CD4-positive, alpha-beta memory T cell (primary cell): ENCODE measurements around the gene DTNA. TPM values are rescaled to one million over a fixed set of nuclear protein-coding genes. Genes with fewer than 3 reads are reported as not detected.
"Not testable (repeated sequence)": the region's sequence is repeated elsewhere in the genome, so short reads cannot be mapped to it uniquely, and the experiment has no call there.

ENCODE experiments used
- CTCF ChIA-PET: fragments of 350-600 bp; sonication (Branson Sonifier 250); formaldehyde crosslinking; loops from one replicate; lab custom pipeline; 2021; ENCODE audit warnings: inconsistent platforms; ENCODE audit not compliant: partially characterized antibody; lab: Charles Lee
- POLR2A ChIA-PET: fragments of 350-600 bp; sonication (Branson Sonifier 250); formaldehyde crosslinking; loops from one replicate; lab custom pipeline; 2021; ENCODE audit not compliant: partially characterized antibody; lab: Charles Lee
- DNase-seq, 5 donors: peaks; one replicate each; pipeline versions ENCODE4 v3.0.0 to v3.0.0-alpha.2; 2020 to 2022; ENCODE audit warnings: mixed read lengths in 1 of 5
- H3K27ac ChIP-seq: one replicate; pipeline ENCODE4 v1.7.0; 2013; ENCODE audit warnings: low read depth, low read length
- H3K27me3 ChIP-seq: 2 replicates; pipeline ENCODE4 v1.7.0; 2013; ENCODE audit warnings: mild to moderate bottlenecking, low read length, moderate library complexity; ENCODE audit not compliant: insufficient read depth
- H3K36me3 ChIP-seq: 2 replicates; pipeline ENCODE4 v1.7.0; 2013; ENCODE audit warnings: mild to moderate bottlenecking, low read length, moderate library complexity; ENCODE audit not compliant: insufficient read depth
- H3K4me1 ChIP-seq: 2 replicates; pipeline ENCODE4 v1.7.0; 2013; ENCODE audit warnings: mild to moderate bottlenecking, low read length, moderate library complexity; ENCODE audit not compliant: insufficient read depth
- H3K4me3 ChIP-seq, 2 donors: one replicate each; pipeline ENCODE4 v1.7.0; 2013; ENCODE audit warnings: low read length in 2 of 2, mild to moderate bottlenecking in 1 of 2
- H3K9me3 ChIP-seq, 2 donors: one replicate each; pipeline ENCODE4 v1.7.0; 2013; ENCODE audit warnings: low read length in 2 of 2, control low read depth in 1 of 2; ENCODE audit not compliant: control insufficient read depth in 1 of 2
- H3K27ac Mint-ChIP-seq, 7 donors: one replicate each; pipeline ENCODE4 v1.8.0; 2020 to 2021; ENCODE audit warnings: mixed read lengths in 7 of 7, mild to moderate bottlenecking in 6 of 7, inconsistent platforms in 3 of 7, moderate library complexity in 3 of 7
- H3K27me3 Mint-ChIP-seq, 2 donors: one replicate each; pipeline ENCODE4 v1.8.0; 2020 to 2021; ENCODE audit warnings: mixed read lengths in 2 of 2
- H3K36me3 Mint-ChIP-seq, 2 donors: one replicate each; pipeline ENCODE4 v1.8.0; 2020 to 2021; ENCODE audit warnings: mixed read lengths in 2 of 2, inconsistent platforms in 1 of 2, mild to moderate bottlenecking in 1 of 2
- H3K4me1 Mint-ChIP-seq, 4 donors: one replicate each; pipeline ENCODE4 v1.8.0; 2020 to 2021; ENCODE audit warnings: mixed read lengths in 4 of 4, mild to moderate bottlenecking in 1 of 4
- H3K4me3 Mint-ChIP-seq, 8 donors: one replicate each; pipeline ENCODE4 v1.8.0; 2020 to 2021; ENCODE audit warnings: mixed read lengths in 8 of 8, mild to moderate bottlenecking in 7 of 8, moderate library complexity in 6 of 8, inconsistent platforms in 3 of 8
- H3K9me3 Mint-ChIP-seq, 8 donors: one replicate each; pipeline ENCODE4 v1.8.0; 2020 to 2021; ENCODE audit warnings: mixed read lengths in 8 of 8, mild to moderate bottlenecking in 5 of 8, inconsistent platforms in 3 of 8, moderate library complexity in 1 of 8
- intact Hi-C: fragments of 100-400 bp; cut with micrococcal nuclease; formaldehyde crosslinking; loops from one replicate; pipeline ENCODE4 v1.15.1; 2023
- polyA plus RNA-seq, 2 donors: library from polyadenylated mRNA; unstranded; fragments of 300-500 nt; fragmentation: Illumina TruSeq; gene quantifications; one replicate each; pipeline ENCODE4 v1.2.3, GENCODE V29; 2021
- total RNA-seq, 2 experiments: library from RNA; stranded (reverse); gene quantifications; one replicate each; pipeline ENCODE4 v1.2.3, GENCODE V29; 2021

DTNA gene
- total RNA-seq, result under 1 TPM in 1 of 2 experiments, not detected in 1; 0.58 TPM
- not detected for polyA plus RNA-seq

DNA sequence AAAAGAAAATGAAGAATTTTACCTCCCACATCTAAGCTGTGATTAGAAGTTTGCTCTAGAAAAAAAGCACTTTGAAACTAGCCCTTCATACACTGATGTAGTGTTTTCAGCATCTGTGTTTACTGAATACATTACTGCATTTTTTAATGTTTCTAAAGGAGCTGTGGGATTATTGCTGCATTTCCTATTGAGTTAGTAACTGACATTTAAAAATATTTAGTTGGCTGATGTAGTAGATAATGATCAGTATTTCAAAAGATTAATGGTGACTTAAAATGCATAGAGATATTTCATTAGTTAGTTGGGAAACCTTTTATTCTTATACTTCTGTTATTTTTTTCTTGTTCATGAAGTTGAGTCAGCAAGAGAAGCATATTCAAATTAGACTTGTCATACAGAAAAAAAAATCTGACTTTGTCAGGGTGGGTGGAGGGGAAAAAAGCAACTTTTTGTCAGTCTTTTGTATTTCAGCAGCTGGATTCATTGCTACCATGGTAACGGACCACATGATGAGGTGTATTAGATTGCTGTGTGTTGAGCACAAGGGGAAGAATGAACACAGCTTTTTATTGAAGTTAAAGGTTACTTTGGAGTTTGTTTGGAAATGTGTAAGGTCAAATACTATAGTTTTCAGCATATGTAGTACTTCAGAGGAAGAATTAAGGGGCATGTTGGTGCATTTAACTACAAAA is at the start of gene DTNA:
Gene DTNA (plus strand): TSS at position 549 of the 692 bp plus-strand sequence. CDS start 45,679 bp downstream, outside the sequence.
- no peak for DNase-seq
- H3K9me3 ChIP-seq, result no peaks in the 10 kb centered on the region
- intact Hi-C loops, result no loop called here
- peaks cover 2 to 3% of the 10 kb centered on the region in 2 donors for H3K27me3 Mint-ChIP-seq
- no peaks in the 10 kb centered on the region for H3K36me3 ChIP-seq
- H3K4me3 ChIP-seq, result no peak within 1 kb of the TSS
- H3K27me3 ChIP-seq, result no peaks in the 10 kb centered on the region
- no peaks in the 10 kb centered on the region for H3K4me1 ChIP-seq
- ChIA-PET CTCF (no interaction called here), POLR2A (no interaction called here)
- H3K36me3 Mint-ChIP-seq, result no peaks in the 10 kb centered on the region
- peaks cover 0 to 3% (median 0%) of the 10 kb centered on the region in 8 donors for H3K9me3 Mint-ChIP-seq
- no peak within 1 kb of the TSS for H3K4me3 Mint-ChIP-seq
- H3K4me1 Mint-ChIP-seq, result no peaks in the 10 kb centered on the region
- H3K27ac ChIP-seq, result no peak within 1 kb of the TSS
- no peak within 1 kb of the TSS for H3K27ac Mint-ChIP-seq

DNA sequence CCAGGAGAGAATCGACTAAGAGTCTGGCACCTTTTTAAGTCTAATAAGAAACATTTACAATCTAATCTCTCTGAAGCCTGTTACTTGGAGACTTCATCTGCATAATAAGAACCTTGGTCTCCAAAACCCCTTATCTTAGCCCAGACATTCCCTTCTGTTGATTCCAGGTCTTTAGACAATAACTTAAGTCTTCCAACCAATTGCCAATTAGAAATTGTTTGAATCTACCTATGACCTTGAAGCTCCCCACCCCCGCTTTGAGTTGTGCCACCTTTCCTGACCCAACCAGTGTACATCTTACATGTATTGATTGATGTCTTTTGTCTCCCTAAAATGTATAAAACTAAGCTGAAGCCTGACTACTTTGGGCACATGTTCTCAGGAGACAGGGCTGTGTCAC is 49.5 kb upstream of the DTNA start:
- H3K4me1 ChIP-seq, result no peaks in the 10 kb centered on the region
- peaks cover 0 to 6% of the 10 kb centered on the region in 2 donors for H3K27me3 Mint-ChIP-seq
- no peaks in the 10 kb centered on the region for H3K36me3 ChIP-seq
- no peak overlapping the region for H3K27ac Mint-ChIP-seq
- H3K27me3 ChIP-seq, result no peaks in the 10 kb centered on the region
- no peaks in the 10 kb centered on the region for H3K4me1 Mint-ChIP-seq
- peaks cover 0 to 7% (median 0%) of the 10 kb centered on the region in 8 donors for H3K9me3 Mint-ChIP-seq
- H3K4me3 Mint-ChIP-seq, result no peak overlapping the region
- no peak overlapping the region for H3K4me3 ChIP-seq
- no peak overlapping the region for H3K27ac ChIP-seq
- H3K36me3 Mint-ChIP-seq, result no peaks in the 10 kb centered on the region
- no peak for DNase-seq
- no peaks in the 10 kb centered on the region for H3K9me3 ChIP-seq
- ChIA-PET POLR2A (no interaction called here), CTCF (interaction anchor here (0.9 to 2.3 kb wide), 6 partner anchors 8 to 127 kb away, joined by 3 to 15 read pairs (median 6); no protein-coding TSS in a partner anchor)
- intact Hi-C loops, result loop anchor here (2.0 kb wide), 1 partner anchor 128 kb away; no protein-coding TSS in a partner anchor

DNA sequence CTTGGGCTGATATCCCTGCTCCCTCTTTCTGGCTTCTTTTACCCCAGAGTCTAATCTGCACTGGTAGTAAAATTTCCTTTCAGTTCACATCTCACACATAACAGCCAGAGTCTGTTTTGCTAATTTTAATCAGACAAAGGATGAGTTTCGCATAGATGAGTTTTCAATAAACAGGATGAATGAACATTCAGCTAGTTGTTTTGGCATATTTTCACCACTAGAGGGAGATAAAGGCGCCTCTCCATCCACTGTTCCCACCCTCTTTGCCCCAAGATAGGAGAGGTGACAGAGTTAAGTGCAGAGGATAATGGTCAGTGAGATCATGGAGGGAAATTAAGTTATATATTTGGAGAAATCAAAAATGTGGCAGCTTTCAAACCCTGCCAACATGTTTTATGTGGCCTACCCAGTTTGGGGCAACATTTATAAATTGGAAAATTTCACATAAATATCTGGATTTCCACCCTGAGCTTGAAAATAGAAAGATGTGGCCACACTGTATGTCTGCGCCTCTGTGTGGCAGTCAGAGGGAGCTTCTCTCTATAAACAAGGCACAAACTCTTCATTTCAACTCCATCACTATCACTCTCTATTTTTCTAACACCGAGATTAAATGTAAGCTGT is 48.5 kb upstream of the DTNA start:
- no peak overlapping the region for H3K27ac Mint-ChIP-seq
- POLR2A ChIA-PET, result no interaction called here
- H3K36me3 Mint-ChIP-seq, result no peaks in the 10 kb centered on the region
- peaks cover 0 to 7% (median 0%) of the 10 kb centered on the region in 8 donors for H3K9me3 Mint-ChIP-seq
- Histone ChIP-seq H3K9me3 (no peaks in the 10 kb centered on the region), H3K4me3 (no peak overlapping the region), H3K4me1 (no peaks in the 10 kb centered on the region), H3K36me3 (no peaks in the 10 kb centered on the region), H3K27ac (no peak overlapping the region), H3K27me3 (no peaks in the 10 kb centered on the region)
- peak in 1 of 5 donors; percentile 3 for DNase-seq
- H3K4me3 Mint-ChIP-seq, result no peak overlapping the region
- intact Hi-C loops, result loop anchor here (2.0 kb wide), 1 partner anchor 127 kb away; no protein-coding TSS in a partner anchor
- CTCF ChIA-PET, result interaction anchor here (0.7 to 2.3 kb wide), 12 partner anchors 9 to 1986 kb away, joined by 3 to 15 read pairs (median 3); no protein-coding TSS in a partner anchor
- H3K27me3 Mint-ChIP-seq, result peaks cover 0 to 4% of the 10 kb centered on the region in 2 donors
- no peaks in the 10 kb centered on the region for H3K4me1 Mint-ChIP-seq

DNA sequence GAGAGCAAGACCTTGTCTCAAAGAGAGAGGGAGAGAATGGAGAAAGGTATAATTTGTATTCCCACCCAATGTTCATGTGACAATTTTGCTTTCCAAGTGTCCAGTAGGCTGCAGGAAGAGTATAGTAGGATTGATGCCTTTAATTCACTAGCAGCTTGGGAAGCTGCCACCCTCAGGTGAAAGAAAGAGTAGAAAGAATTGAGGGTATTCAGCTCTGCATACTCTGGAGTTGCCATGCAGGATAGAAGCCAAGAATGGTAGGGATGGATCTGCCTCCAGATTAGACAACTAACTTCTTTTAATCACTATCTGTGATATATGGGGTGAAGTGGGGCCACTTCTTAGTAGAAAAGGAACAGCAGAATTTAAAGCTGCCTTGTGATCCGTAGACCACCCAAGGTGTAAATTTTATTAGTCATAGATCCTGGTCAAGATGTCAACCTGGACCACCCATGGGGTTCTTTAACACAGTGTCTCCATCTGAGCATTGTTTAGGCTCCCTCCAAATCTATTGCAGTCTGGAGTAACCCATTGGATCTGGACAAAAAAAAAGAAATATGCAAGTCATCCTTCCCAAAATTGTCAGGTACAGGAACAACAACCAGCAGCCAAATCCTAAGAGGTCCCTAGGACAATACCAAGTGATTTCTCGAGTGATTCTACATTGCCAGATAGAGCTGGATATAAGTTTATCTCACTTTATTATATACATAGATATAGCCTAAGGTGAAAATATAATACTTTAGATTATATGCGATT is 33.1 kb upstream of the DTNA start:
- CTCF ChIA-PET, result interaction anchor here (1.5 kb wide), 1 partner anchor 16 kb away, joined by 3 read pairs; no protein-coding TSS in a partner anchor
- intact Hi-C loops, result no loop called here
- no peak overlapping the region for H3K4me3 Mint-ChIP-seq

DNA sequence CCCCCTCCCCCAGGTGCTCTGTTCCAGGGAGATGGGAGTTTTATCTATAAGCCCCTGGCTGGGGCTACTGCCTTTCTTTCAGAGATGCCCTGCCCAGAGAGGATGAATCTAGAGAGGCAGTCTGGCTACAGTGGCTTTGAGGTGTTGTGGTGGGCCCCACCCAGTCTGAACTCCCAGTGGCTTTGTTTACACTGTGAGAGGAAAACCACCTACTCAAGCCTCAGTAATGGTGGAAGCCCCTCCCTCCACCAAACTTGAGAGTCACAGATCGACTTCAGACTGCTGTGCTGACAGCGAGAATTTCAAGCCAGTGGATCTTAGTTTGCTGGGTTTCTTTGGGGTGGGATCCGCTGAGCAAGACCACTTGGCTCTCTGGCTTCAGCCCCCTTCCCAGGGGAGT is 20.3 kb upstream of the DTNA start:
- intact Hi-C loops, H3K4me1 ChIP-seq, POLR2A ChIA-PET, H3K27ac Mint-ChIP-seq, H3K4me3 Mint-ChIP-seq, H3K4me1 Mint-ChIP-seq, DNase-seq, H3K27me3 ChIP-seq, CTCF ChIA-PET, H3K27me3 Mint-ChIP-seq, H3K4me3 ChIP-seq, H3K36me3 ChIP-seq, H3K9me3 Mint-ChIP-seq, H3K9me3 ChIP-seq, H3K27ac ChIP-seq, H3K36me3 Mint-ChIP-seq: not testable (repeated sequence)

More for the DNA sequence above, 33.1 kb upstream of the DTNA start:
- H3K27ac ChIP-seq, result no peak overlapping the region
- H3K36me3 ChIP-seq, result no peaks in the 10 kb centered on the region
- peaks cover 0 to 1% of the 10 kb centered on the region in 2 donors for H3K27me3 Mint-ChIP-seq
- no peaks in the 10 kb centered on the region for H3K9me3 ChIP-seq
- no peak overlapping the region for H3K27ac Mint-ChIP-seq
- POLR2A ChIA-PET, result no interaction called here
- no peaks in the 10 kb centered on the region for H3K4me1 Mint-ChIP-seq
- no peaks in the 10 kb centered on the region for H3K4me1 ChIP-seq
- DNase-seq, result no peak
- no peaks in the 10 kb centered on the region for H3K27me3 ChIP-seq
- peaks cover 0 to 1% (median 0%) of the 10 kb centered on the region in 8 donors for H3K9me3 Mint-ChIP-seq
- H3K36me3 Mint-ChIP-seq, result no peaks in the 10 kb centered on the region
- no peak overlapping the region for H3K4me3 ChIP-seq

DNA sequence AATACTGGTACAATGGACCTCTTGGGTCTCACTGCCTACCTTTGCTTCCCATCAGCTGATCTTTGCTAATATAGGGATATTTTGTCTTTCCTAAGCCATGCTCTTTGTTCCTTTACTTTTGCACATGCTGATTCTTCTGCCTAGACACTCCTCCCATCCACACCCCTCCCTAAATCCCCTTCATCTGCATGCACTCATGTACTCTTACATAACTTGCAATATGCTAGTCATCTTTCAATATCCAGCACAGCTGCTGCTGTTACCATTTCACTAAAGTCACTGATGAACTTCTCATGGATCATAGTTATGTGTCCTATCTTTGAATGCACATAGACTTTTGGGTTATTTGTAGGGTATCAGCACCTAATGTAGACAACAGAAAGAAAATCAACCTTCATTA is 18.5 kb upstream of the DTNA start:
- no peak overlapping the region for H3K4me3 ChIP-seq
- no peaks in the 10 kb centered on the region for H3K4me1 ChIP-seq
- no peak for DNase-seq
- Mint-ChIP-seq H3K36me3 (no peaks in the 10 kb centered on the region), H3K9me3 (peaks cover 0 to 2% (median 0%) of the 10 kb centered on the region in 8 donors), H3K27me3 (peaks cover 2 to 3% of the 10 kb centered on the region in 2 donors), H3K4me3 (no peak overlapping the region), H3K27ac (no peak overlapping the region), H3K4me1 (no peaks in the 10 kb centered on the region)
- H3K27me3 ChIP-seq, result no peaks in the 10 kb centered on the region
- ChIA-PET CTCF (no interaction called here), POLR2A (no interaction called here)
- no peaks in the 10 kb centered on the region for H3K9me3 ChIP-seq
- no peak overlapping the region for H3K27ac ChIP-seq
- intact Hi-C loops, result no loop called here
- H3K36me3 ChIP-seq, result no peaks in the 10 kb centered on the region
